GM12878 (cell line): Measurements from ENCODE around the gene BRD1. TPM values are rescaled to one million over a fixed set of nuclear protein-coding genes. Genes with fewer than 3 reads are reported as not detected.

ENCODE experiments used
- ATAC-seq: fragments of 200-7000 bp; cut with Tn5 transposase; 3 replicates; pipeline ENCODE4 v1.9.1; 2020; ENCODE audit warnings: mild to moderate bottlenecking, moderate library complexity
- BruUV-seq: library from RNA; stranded (reverse); fragments of 400-500 nt; replicated peaks from 2 replicates; lab custom pipeline; 2021; lab: Mats Ljungman, UMichigan
- CTCF ChIA-PET: fragments of 300-600 bp; sonication (Branson Sonifier 250); formaldehyde crosslinking; extraction: SDS; loops from one replicate; lab custom pipeline; 2021; ENCODE audit warnings: inconsistent platforms; lab: Yijun Ruan, JAX
- POLR2A ChIA-PET: fragments of 350-600 bp; formaldehyde crosslinking; extraction: SDS; loops from one replicate; lab custom pipeline; 2021; ENCODE audit warnings: inconsistent platforms; lab: Charles Lee
- RAD21 ChIA-PET: fragments of 300-600 bp; sonication (Branson Sonifier 250); formaldehyde crosslinking; loops from one replicate; lab custom pipeline; 2023; ENCODE audit warnings: antibody characterized with exemption; ENCODE audit not compliant: unreplicated experiment; lab: Charles Lee
- SMC1A ChIA-PET: fragments of 300-600 bp; sonication (Branson Sonifier 250); formaldehyde crosslinking; loops from one replicate; lab custom pipeline; 2023; ENCODE audit not compliant: unreplicated experiment, uncharacterized antibody; lab: Charles Lee
- DNase-seq: peaks from one replicate; pipeline ENCODE4 v3.0.0-alpha.2; 2011; ENCODE audit warnings: low read depth, low spot score
- FAIRE-seq: peaks from 3 replicates; lab custom pipeline; 2011; peaks lifted over from hg19 to GRCh38; lab: Jason Lieb, UNC
- H2AFZ ChIP-seq: 2 replicates; pipeline ENCODE4 v1.6.0; 2011; ENCODE audit warnings: low read depth, low read length, control low read depth; ENCODE audit not compliant: control insufficient read depth
- H3K27ac ChIP-seq: 2 replicates; pipeline ENCODE4 v1.5.1; 2011; ENCODE audit warnings: control low read depth; ENCODE audit not compliant: control insufficient read depth, insufficient read depth
- H3K27me3 ChIP-seq, 2 experiments: replicated peaks in 1 of 2; 2 replicates each; pipeline versions ENCODE4 v1.6.0 to v1.6.1; 2011; ENCODE audit warnings: low read length in 1 of 2; ENCODE audit not compliant: control insufficient read depth in 2 of 2, insufficient read depth in 2 of 2
- H3K36me3 ChIP-seq, 2 experiments: 2 replicates each; pipeline ENCODE4 v1.5.1; 2011; ENCODE audit warnings: low read length in 1 of 2; ENCODE audit not compliant: control insufficient read depth in 2 of 2, insufficient read depth in 2 of 2
- H3K4me1 ChIP-seq: 2 replicates; pipeline ENCODE4 v1.6.1; 2011; ENCODE audit warnings: mild to moderate bottlenecking, low read length, moderate library complexity, mixed read lengths; ENCODE audit not compliant: control insufficient read depth, insufficient read depth
- H3K4me2 ChIP-seq: 2 replicates; pipeline ENCODE4 v1.6.0; 2011; ENCODE audit warnings: control low read depth; ENCODE audit not compliant: control insufficient read depth, insufficient read depth
- H3K4me3 ChIP-seq: fragments of 200-600 bp; sonication (generic); 2 replicates; pipeline ENCODE4 v1.5.1; 2016
- H3K79me2 ChIP-seq: 2 replicates; pipeline ENCODE4 v1.6.0; 2011; ENCODE audit warnings: low read length; ENCODE audit not compliant: control insufficient read depth, insufficient read depth
- H3K9ac ChIP-seq: 2 replicates; pipeline ENCODE4 v1.8.0; 2011; ENCODE audit warnings: low read length, control low read depth, mixed read lengths; ENCODE audit not compliant: control insufficient read depth, insufficient read depth
- H3K9me3 ChIP-seq: replicated peaks from 3 replicates; pipeline ENCODE4 v1.5.1; 2011; ENCODE audit warnings: mild to moderate bottlenecking, low read length; ENCODE audit not compliant: control insufficient read depth, insufficient read depth
- H4K20me1 ChIP-seq: 2 replicates; pipeline ENCODE4 v1.6.0; 2011; ENCODE audit not compliant: control insufficient read depth, insufficient read depth
- ATF2 ChIP-seq: IDR thresholded peaks from 2 replicates; pipeline ENCODE4 v1.6.1; 2012; ENCODE audit warnings: low read length, inconsistent platforms
- BHLHE40 ChIP-seq, 2 experiments: fragments of 450-650 bp in 1 of 2; IDR thresholded peaks; 2 replicates each; pipeline ENCODE4 v1.6.1; 2011 to 2017; ENCODE audit warnings: low read depth in 2 of 2, borderline replicate concordance in 1 of 2, improper control_type of control experiment in 1 of 2, low read length in 1 of 2, mild to moderate bottlenecking in 1 of 2
- E2F4 ChIP-seq: IDR thresholded peaks from 2 replicates; pipeline ENCODE4 v1.6.1; 2012; ENCODE audit warnings: low read depth, low read length, improper control_type of control experiment
- E2F8 ChIP-seq: fragments of 450-650 bp; IDR thresholded peaks from 2 replicates; pipeline ENCODE4 v1.6.1; 2018; ENCODE audit warnings: mild to moderate bottlenecking, low read depth, moderate library complexity; ENCODE audit not compliant: partially characterized antibody
- EGR1 ChIP-seq, 2 experiments: IDR thresholded peaks; 1 replicate in 1 of 2; 2 replicates in 1 of 2; pipeline ENCODE4 v1.6.1; 2011 to 2012; ENCODE audit warnings: low read depth in 2 of 2, low read length in 2 of 2, borderline replicate concordance in 1 of 2, mild to moderate bottlenecking in 1 of 2, moderate library complexity in 1 of 2
- ETV6 ChIP-seq, 2 experiments: fragments of 450-650 bp in 1 of 2; IDR thresholded peaks in 1 of 2; conservative IDR thresholded peaks in 1 of 2; 2 replicates each; pipeline ENCODE4 v1.6.1; 2014; ENCODE audit warnings: antibody characterized with exemption in 1 of 2, borderline replicate concordance in 1 of 2, low read depth in 1 of 2, mild to moderate bottlenecking in 1 of 2, moderate library complexity in 1 of 2
- MAX ChIP-seq: IDR thresholded peaks from 2 replicates; pipeline ENCODE4 v1.6.1; 2012; ENCODE audit warnings: low read depth, low read length, improper control_type of control experiment
- MYB ChIP-seq: fragments of 150-350 bp; IDR thresholded peaks from 2 replicates; pipeline ENCODE4 v1.6.1; 2014; ENCODE audit warnings: mild to moderate bottlenecking, low read depth, low read length, borderline replicate concordance
- NFIC ChIP-seq: IDR thresholded peaks from 2 replicates; pipeline ENCODE4 v1.6.1; 2012; ENCODE audit warnings: low read depth, mild to moderate bottlenecking, inconsistent platforms, low read length, moderate library complexity
- NR2C2 ChIP-seq: IDR thresholded peaks from 2 replicates; pipeline ENCODE4 v1.6.1; 2011; ENCODE audit warnings: borderline replicate concordance, low read depth; ENCODE audit not compliant: control insufficient read depth, insufficient read length
- PAX8 ChIP-seq: fragments of 450-650 bp; IDR thresholded peaks from 2 replicates; pipeline ENCODE4 v1.6.1; 2017; ENCODE audit warnings: mild to moderate bottlenecking, moderate library complexity
- POU2F2 ChIP-seq: IDR thresholded peaks from 3 replicates; pipeline ENCODE4 v1.6.1; 2011; ENCODE audit warnings: low read depth, mild to moderate bottlenecking, low read length, borderline replicate concordance
- TCF7 ChIP-seq: IDR thresholded peaks from 2 replicates; pipeline ENCODE4 v1.6.1; 2014; ENCODE audit warnings: antibody characterized with exemption, borderline replicate concordance
- ZNF384 ChIP-seq: IDR thresholded peaks from 2 replicates; pipeline ENCODE4 v1.6.1; 2012; ENCODE audit warnings: low read depth, mild to moderate bottlenecking, low read length, improper control_type of control experiment, borderline replicate concordance
- ZNF622 ChIP-seq: fragments of 450-650 bp; IDR thresholded peaks from 2 replicates; pipeline ENCODE4 v1.6.1; 2017; ENCODE audit warnings: mild to moderate bottlenecking, inconsistent platforms
- ZSCAN29 ChIP-seq: fragments of 450-650 bp; IDR thresholded peaks from 2 replicates; pipeline ENCODE4 v1.6.1; 2017; ENCODE audit warnings: mild to moderate bottlenecking, moderate library complexity
- ZZZ3 ChIP-seq: IDR thresholded peaks from 2 replicates; pipeline ENCODE4 v1.6.1; 2011; ENCODE audit warnings: low read depth; ENCODE audit not compliant: control insufficient read depth, insufficient read length
- WGBS: methylation state at CpG from one replicate; pipeline ENCODE4 v1.1.6; 2016; ENCODE audit warnings: low lambda C conversion rate; ENCODE audit not compliant: insufficient replicate concordance, insufficient coverage; ENCODE audit errors: missing lambda C conversion rate; 5-methylcytosine and 5-hydroxymethylcytosine counted together
- in situ Hi-C: fragments of 300-500 bp; cut with MboI; formaldehyde crosslinking; loops from 9 replicates; pipeline ENCODE4 v1.14.3; 2018; ENCODE audit warnings: mixed read lengths
- intact Hi-C: fragments of 100-400 bp; cut with micrococcal nuclease; formaldehyde crosslinking; loops from one replicate; pipeline ENCODE4 v1.14.2; 2022; ENCODE audit not compliant: unreplicated experiment
- polyA plus RNA-seq, 11 experiments: library from polyadenylated mRNA; depleted of rRNA in 4 of 11; unstranded in 6 of 11; stranded (reverse) in 5 of 11; fragments of >200 nt; fragmentation: Nextera tagmentation in 4 of 11; fragmentation: Illumina TruSeq in 1 of 11; extraction: Ambion mirVana in 4 of 11; extraction: Trizol in 1 of 11; gene quantifications; 1 replicate in 1 of 11; 2 replicates in 10 of 11; pipeline versions ENCODE4 v1.2.1 to v1.2.3, GENCODE V29; 2011 to 2016; ENCODE audit warnings: inconsistent platforms in 2 of 11, missing spikeins in 2 of 11, low read depth in 1 of 11
- total RNA-seq, 4 experiments: library from RNA; depleted of rRNA in 3 of 4; stranded (reverse); fragments of >200 nt in 3 of 4; fragmentation: Illumina TruSeq in 1 of 4; extraction: Trizol in 1 of 4; gene quantifications; 2 replicates each; pipeline versions ENCODE4 v1.2.1 to v1.2.3, GENCODE V29; 2013 to 2021

BRD1 gene
- total and polyA plus RNA-seq, 10 of the 15 experiments (the other 5 are each of a cell fraction or from before 2014, with no cell fraction given): 0.90 to 26.4 (median 7.1) TPM

DNA sequence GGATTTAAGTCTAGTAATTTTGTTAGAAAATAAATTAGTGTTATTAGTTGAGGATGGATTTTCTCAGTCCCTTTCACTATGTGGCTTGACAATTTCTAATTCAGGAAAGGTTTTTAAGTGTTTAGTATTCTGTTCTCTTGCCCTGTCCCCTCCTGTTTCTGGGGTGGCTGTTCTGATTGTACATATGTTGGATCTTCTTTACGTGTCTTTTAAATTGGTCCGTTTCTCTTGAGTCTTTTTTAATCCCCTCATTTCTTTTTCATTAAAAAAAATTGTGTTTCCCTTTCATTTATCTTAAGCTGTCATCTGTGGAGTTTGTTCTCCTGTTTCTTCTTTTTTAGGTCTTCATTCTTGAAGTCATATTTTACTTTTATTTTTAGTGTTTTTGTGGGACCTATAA lies 38.5 kb upstream of the BRD1 start:
- ChIA-PET RAD21 (no interaction called here), SMC1A (no interaction called here), POLR2A (no interaction called here), CTCF (no interaction called here)
- peaks cover 23% of the 10 kb centered on the region; the same call in 2 of the 3 replicates for H3K9me3 ChIP-seq
- H3K36me3 ChIP-seq: peaks cover 0 to 5% of the 10 kb centered on the region in 2 experiments; a peak in 3 of 4 replicates
- H3K4me1 ChIP-seq: no peaks in the 10 kb centered on the region; the same call in 1 of the 2 replicates
- H3K4me2 ChIP-seq: no peak overlapping the region
- FAIRE-seq (no peak), DNase-seq (no peak), ATAC-seq (no peak)
- intact Hi-C loops (no loop called here), in situ Hi-C loops (no loop called here)
- no peaks in the 10 kb centered on the region for H4K20me1 ChIP-seq
- H3K27ac ChIP-seq: no peak overlapping the region
- peaks cover 55% of the 10 kb centered on the region for H3K79me2 ChIP-seq
- no TSS peak for BruUV-seq
- no peak overlapping the region for H3K9ac ChIP-seq
- H3K27me3 ChIP-seq: no peaks in the 10 kb centered on the region
- no peak overlapping the region for H2AFZ ChIP-seq
- H3K4me3 ChIP-seq: no peak overlapping the region
- 37% methylated on average over 2 of the region's 2 CpGs for WGBS
- TF ChIP-seq ZZZ3: no peak
- no peak for TF ChIP-seq ETV6 (conservative IDR thresholded peaks at IDR 0.05 in 1 of 2, IDR thresholded peaks at IDR 0.05 in 1 of 2; ENCODE audit: borderline replicate concordance in 1 of 2, low read depth in 1 of 2)
- TF ChIP-seq BHLHE40 (IDR thresholded peaks at IDR 0.05; ENCODE audit: borderline replicate concordance in 1 of 2, low read depth in 2 of 2, low read length in 1 of 2): no peak
- TF ChIP-seq EGR1 (IDR thresholded peaks at IDR 0.05; ENCODE audit: borderline replicate concordance in 1 of 2, low read depth in 2 of 2, low read length in 2 of 2): no peak
- no peak for TF ChIP-seq ZNF622
- no peak for TF ChIP-seq E2F4
- TF ChIP-seq MYB: no peak
- no peak for TF ChIP-seq NR2C2
- TF ChIP-seq TCF7: no peak
- no peak for TF ChIP-seq PAX8
- no peak for TF ChIP-seq ATF2
- no peak for TF ChIP-seq ZNF384
- no peak for TF ChIP-seq POU2F2
- TF ChIP-seq ZSCAN29: no peak
- no peak for TF ChIP-seq E2F8
- TF ChIP-seq NFIC: no peak
- no peak for TF ChIP-seq MAX
